ENCODE measurements around the gene ACSL3.

DNA sequence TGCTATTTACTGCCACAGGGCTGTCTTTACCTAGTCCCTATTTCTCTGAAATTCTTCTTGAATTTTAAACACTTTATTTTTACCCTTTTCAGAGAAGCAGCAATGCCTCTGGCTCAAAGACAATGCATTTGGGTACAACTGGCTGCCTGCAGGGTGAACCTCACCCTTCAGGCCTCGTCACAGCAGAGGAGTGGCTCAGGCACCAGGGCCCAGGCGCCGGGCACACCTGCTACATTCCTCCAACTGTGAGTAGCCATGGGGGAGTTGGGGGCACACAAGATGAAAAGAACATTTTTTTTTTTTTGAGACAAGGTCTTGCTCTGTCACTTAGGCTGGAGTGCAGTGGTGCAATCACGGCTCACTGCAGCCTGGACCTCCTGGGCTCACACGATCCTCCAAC lies 116.3 kb downstream of the ACSL3 start:
- TF ChIP-seq, protein P1, sequence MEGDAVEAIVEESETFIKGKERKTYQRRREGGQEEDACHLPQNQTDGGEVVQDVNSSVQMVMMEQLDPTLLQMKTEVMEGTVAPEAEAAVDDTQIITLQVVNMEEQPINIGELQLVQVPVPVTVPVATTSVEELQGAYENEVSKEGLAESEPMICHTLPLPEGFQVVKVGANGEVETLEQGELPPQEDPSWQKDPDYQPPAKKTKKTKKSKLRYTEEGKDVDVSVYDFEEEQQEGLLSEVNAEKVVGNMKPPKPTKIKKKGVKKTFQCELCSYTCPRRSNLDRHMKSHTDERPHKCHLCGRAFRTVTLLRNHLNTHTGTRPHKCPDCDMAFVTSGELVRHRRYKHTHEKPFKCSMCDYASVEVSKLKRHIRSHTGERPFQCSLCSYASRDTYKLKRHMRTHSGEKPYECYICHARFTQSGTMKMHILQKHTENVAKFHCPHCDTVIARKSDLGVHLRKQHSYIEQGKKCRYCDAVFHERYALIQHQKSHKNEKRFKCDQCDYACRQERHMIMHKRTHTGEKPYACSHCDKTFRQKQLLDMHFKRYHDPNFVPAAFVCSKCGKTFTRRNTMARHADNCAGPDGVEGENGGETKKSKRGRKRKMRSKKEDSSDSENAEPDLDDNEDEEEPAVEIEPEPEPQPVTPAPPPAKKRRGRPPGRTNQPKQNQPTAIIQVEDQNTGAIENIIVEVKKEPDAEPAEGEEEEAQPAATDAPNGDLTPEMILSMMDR (IDR thresholded peaks at IDR 0.05): no peak
- no peak for TF ChIP-seq POLR2A (IDR thresholded peaks at IDR 0.05)

Data from testis (tissue), 2 donors.